GM12892 (cell line): Measurements from ENCODE around the gene RAB43.

Experiments used
- POLR2A ChIP-seq: IDR thresholded peaks from 2 replicates; pipeline ENCODE4 v1.6.1; 2011; ENCODE audit warnings: low read depth, low read length, control low read depth
- POLR2AphosphoS5 ChIP-seq: IDR thresholded peaks from 2 replicates; pipeline ENCODE4 v1.6.1; 2011; ENCODE audit warnings: low read depth, low read length, control low read depth
- TAF1 ChIP-seq: IDR thresholded peaks from 2 replicates; pipeline ENCODE4 v1.6.1; 2011; ENCODE audit warnings: low read depth, mild to moderate bottlenecking, control low read depth, low read length, borderline replicate concordance

DNA sequence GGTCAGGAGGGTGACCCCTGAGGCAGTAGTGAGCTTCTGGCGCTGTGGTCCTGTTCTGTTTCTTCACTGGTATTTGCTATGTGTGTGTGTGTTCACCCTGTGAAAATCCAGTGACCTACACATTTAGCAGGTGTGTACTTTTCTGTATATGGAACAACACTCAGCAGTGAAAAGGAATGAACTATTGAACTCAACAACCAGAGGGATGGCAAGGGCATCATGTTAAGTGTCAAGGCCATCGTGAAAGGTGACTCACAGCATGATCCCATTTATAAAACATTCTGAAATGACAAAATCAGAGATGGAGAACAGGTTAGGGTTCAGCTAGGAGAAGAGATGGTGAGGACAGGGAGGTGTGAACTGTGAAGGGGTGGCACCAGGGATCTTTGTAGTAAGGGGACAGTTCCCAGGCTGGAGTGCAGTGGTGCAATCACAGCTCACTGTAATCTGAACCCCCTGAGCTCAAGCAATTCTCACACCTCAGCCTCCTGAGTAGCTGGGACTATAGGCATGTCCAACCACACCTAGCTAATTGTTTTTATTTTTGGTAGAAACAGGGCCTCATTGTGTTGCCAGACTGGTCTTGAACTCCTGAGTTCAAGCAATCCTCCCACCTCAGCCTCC, 10.0 kb upstream of the RAB43 start:
- TF ChIP-seq POLR2A = no peak
- no peak for TF ChIP-seq POLR2AphosphoS5
- no peak for TF ChIP-seq TAF1
